ENCODE data around the gene GRB14. TPM values are rescaled to one million over a fixed set of nuclear protein-coding genes. Genes with fewer than 3 reads are reported as not detected.

GRB14 gene
- total RNA-seq, 1 experiment from 2014 or later: 6.3 TPM

GRCh38 chr2:164605295-164605694 is 16.0 kb downstream of the GRB14 start:
- H3K4me1 ChIP-seq (ENCODE audit: control insufficient read depth in 1 of 2, insufficient read depth in 2 of 2, low read length in 2 of 2): no peaks in the 10 kb centered on the region
- H3K27ac ChIP-seq (ENCODE audit: low read depth, low read length): no peak overlapping the region
- ChIA-PET POLR2A (no interaction called here), CTCF (no interaction called here), RAD21 (ENCODE audit: low non-redundant PET in 1 of 2, low total read pairs in 2 of 2, uncharacterized antibody in 2 of 2, unreplicated experiment in 2 of 2) (no interaction called here)
- intact Hi-C loops (cut with micrococcal nuclease): no loop called here
- H3K4me3 ChIP-seq (replicated peaks in 1 of 2; ENCODE audit: low read depth in 1 of 2, low read length in 2 of 2): no peak overlapping the region
- ATAC-seq (no peak), DNase-seq (ENCODE audit: low read depth, low spot score) (no peak)
- H3K4me2 ChIP-seq (ENCODE audit: low read length): no peak overlapping the region
- no peak overlapping the region for H2AFZ ChIP-seq (ENCODE audit: low read depth, low read length, poor library complexity, severe bottlenecking)
- H4K20me1 ChIP-seq (ENCODE audit: insufficient read depth): no peaks in the 10 kb centered on the region
- H3K27me3 ChIP-seq (ENCODE audit: insufficient read depth, low read length): no peaks in the 10 kb centered on the region
- TF ChIP-seq SP1 (IDR thresholded peaks at IDR 0.05; ENCODE audit: low read depth): no peak
- no peaks in the 10 kb centered on the region for H3K36me3 ChIP-seq (ENCODE audit: control insufficient read depth in 1 of 2, insufficient read depth in 2 of 2, low read length in 2 of 2)
- BruUV-seq (replicated peaks): no TSS peak
- H3K79me2 ChIP-seq (ENCODE audit: insufficient read depth, low read length): no peaks in the 10 kb centered on the region
- no peaks in the 10 kb centered on the region for H3K9me2 ChIP-seq (ENCODE audit: insufficient read depth)
- no peaks in the 10 kb centered on the region for H3K9me3 ChIP-seq (ENCODE audit: control insufficient read depth in 1 of 2, insufficient read depth in 1 of 2, low read depth in 1 of 2, low read length in 2 of 2)
- no peak overlapping the region for H3K9ac ChIP-seq (ENCODE audit: low read length)

DNA sequence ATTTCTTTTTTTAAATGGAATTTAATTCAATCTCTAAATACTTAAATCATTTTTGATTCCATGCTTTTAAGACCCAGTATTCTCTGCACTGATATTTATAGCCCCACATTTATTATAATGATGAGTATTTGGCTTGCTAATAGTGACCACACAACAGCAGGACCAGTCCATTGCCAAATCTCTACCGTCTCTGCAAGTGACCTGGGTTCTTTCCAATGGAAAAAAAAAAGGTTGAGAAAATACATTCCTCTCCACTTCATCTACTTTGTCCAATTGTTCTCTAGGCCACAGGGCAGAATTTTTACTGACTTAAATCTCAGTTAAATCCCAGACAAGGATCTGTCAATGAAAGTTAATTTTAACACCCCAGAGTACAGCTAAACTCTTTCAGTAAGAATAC is 20.5 kb downstream of the GRB14 start:
- Histone ChIP-seq H3K9me3 (ENCODE audit: control insufficient read depth in 1 of 2, insufficient read depth in 1 of 2, low read depth in 1 of 2, low read length in 2 of 2) (no peaks in the 10 kb centered on the region), H2AFZ (ENCODE audit: low read depth, low read length, poor library complexity, severe bottlenecking) (no peak overlapping the region), H4K20me1 (ENCODE audit: insufficient read depth) (no peaks in the 10 kb centered on the region), H3K4me3 (replicated peaks in 1 of 2; ENCODE audit: low read depth in 1 of 2, low read length in 2 of 2) (no peak overlapping the region), H3K9ac (ENCODE audit: low read length) (no peak overlapping the region), H3K4me2 (ENCODE audit: low read length) (no peak overlapping the region), H3K27ac (ENCODE audit: low read depth, low read length) (no peak overlapping the region), H3K9me2 (ENCODE audit: insufficient read depth) (no peaks in the 10 kb centered on the region), H3K4me1 (ENCODE audit: control insufficient read depth in 1 of 2, insufficient read depth in 2 of 2, low read length in 2 of 2) (no peaks in the 10 kb centered on the region), H3K79me2 (ENCODE audit: insufficient read depth, low read length) (no peaks in the 10 kb centered on the region), H3K36me3 (ENCODE audit: control insufficient read depth in 1 of 2, insufficient read depth in 2 of 2, low read length in 2 of 2) (no peaks in the 10 kb centered on the region), H3K27me3 (ENCODE audit: insufficient read depth, low read length) (no peaks in the 10 kb centered on the region)
- ChIA-PET RAD21 (ENCODE audit: low non-redundant PET in 1 of 2, low total read pairs in 2 of 2, uncharacterized antibody in 2 of 2, unreplicated experiment in 2 of 2) (no interaction called here), POLR2A (no interaction called here), CTCF (interaction anchor here (0.6 to 1.6 kb wide), 10 partner anchors 8 to 40 kb away, joined by 3 to 16 read pairs (median 3); partner anchors contain the start of gene GRB14)
- no peak for DNase-seq (ENCODE audit: low read depth, low spot score)
- TF ChIP-seq RAD21 (IDR thresholded peaks at IDR 0.05; ENCODE audit: low read depth) (no peak), SRF (IDR thresholded peaks at IDR 0.05; ENCODE audit: low read depth) (no peak), POLR2AphosphoS5 (IDR thresholded peaks at IDR 0.05; ENCODE audit: low read depth, low read length) (no peak), TCF7L2 (IDR thresholded peaks at IDR 0.05; ENCODE audit: borderline replicate concordance, extremely low read depth, insufficient read depth, insufficient read length) (no peak), ELF1 (IDR thresholded peaks at IDR 0.05; ENCODE audit: borderline replicate concordance, low read depth) (no peak), SIN3A (IDR thresholded peaks at IDR 0.05; ENCODE audit: low read depth) (no peak), ZFX (IDR thresholded peaks at IDR 0.05) (no peak), ZBTB33 (IDR thresholded peaks at IDR 0.05; ENCODE audit: extremely low read depth, insufficient replicate concordance, low read length) (no peak), EZH2phosphoT487 (IDR thresholded peaks at IDR 0.05; ENCODE audit: borderline replicate concordance) (no peak), ZNF274 (IDR thresholded peaks at IDR 0.05; ENCODE audit: low read depth, low read length) (no peak), JUND (IDR thresholded peaks at IDR 0.05) (no peak)
- TF ChIP-seq, protein P1, sequence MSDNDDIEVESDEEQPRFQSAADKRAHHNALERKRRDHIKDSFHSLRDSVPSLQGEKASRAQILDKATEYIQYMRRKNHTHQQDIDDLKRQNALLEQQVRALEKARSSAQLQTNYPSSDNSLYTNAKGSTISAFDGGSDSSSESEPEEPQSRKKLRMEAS (IDR thresholded peaks at IDR 0.05): no peak
- TF ChIP-seq, protein P2, sequence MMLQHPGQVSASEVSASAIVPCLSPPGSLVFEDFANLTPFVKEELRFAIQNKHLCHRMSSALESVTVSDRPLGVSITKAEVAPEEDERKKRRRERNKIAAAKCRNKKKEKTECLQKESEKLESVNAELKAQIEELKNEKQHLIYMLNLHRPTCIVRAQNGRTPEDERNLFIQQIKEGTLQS (IDR thresholded peaks at IDR 0.05): no peak
- ATAC-seq: no peak
- BruUV-seq (replicated peaks): no TSS peak
- intact Hi-C loops (cut with micrococcal nuclease): no loop called here

Data from HCT116 (cell line).